ENCODE data around the gene NCOA1.
"Not testable (repeated sequence)": the region's sequence is repeated elsewhere in the genome, so short reads cannot be mapped to it uniquely, and the experiment has no call there.

NCOA1 gene

GRCh38 chr2:24507549-24507948 is 16.5 kb downstream of the NCOA1 start:
- no peak for DNase-seq (ENCODE audit: low read depth)

DNA sequence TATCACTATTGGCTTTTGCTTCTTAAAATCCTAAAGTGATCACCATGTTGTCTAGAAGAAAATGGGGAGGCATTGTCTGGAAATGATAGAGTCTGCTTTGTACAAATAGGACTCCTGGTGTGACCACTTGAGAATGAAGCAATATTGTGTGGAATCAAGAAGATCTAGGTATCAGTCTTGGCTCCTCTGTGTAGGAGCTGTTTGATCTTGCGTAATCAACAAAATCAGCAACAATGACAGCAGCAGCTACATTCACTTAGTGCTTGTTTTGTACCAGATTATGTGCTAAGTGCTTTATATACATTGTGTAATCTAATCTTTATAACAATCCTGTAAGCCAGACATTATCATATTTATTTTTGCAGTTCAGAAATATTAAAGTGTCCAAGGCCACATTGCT is 17.8 kb downstream of the NCOA1 start:
- no peak for DNase-seq (ENCODE audit: low read depth)

GRCh38 chr2:24509425-24509824 is 18.4 kb downstream of the NCOA1 start:
- no peak for DNase-seq (ENCODE audit: low read depth)

- DNase-seq (ENCODE audit: low read depth): no peak
Measured at GRCh38 chr2:24509840-24510239, 18.8 kb downstream of the NCOA1 start.

- no peak for DNase-seq (ENCODE audit: low read depth)
Measured at GRCh38 chr2:24510771-24511170, 19.7 kb downstream of the NCOA1 start.

DNA sequence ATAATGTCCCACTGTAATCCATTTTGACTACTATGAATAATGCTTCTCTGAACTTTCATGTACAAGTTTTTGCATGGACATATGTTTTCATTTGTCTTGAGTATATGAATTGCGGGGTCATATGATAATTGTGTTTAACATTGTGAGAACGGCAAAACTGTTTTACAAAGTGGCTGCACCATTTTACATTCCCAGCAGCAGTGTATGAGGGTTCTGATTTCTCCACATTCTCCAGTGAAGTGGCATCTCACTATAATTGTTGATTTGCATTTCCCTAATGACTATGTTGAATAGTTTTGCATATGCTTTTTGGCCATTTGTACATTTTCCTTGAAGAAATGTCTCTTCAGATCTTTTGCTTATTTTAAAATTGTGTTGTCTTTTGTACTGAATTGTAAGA is 20.1 kb downstream of the NCOA1 start:
- DNase-seq (ENCODE audit: low read depth): no peak

DNA sequence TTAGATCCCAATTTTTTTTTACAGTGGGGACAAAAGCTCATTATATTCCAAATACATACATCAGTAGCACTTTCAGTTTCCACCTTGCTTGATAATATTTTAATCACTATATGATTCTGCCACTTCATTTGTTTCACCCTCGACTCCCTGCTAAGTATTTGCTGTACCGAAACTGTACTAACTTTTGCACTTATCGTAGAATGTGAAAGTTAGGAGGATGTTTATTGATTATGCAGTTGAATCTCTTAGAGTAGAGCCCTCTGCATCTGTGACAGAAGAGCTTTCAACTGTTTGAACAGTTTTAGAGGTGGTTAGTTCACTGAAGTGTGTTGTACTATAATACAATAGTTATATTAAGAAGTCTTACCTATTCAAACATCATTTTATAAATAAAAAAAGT is 20.8 kb downstream of the NCOA1 start:
- DNase-seq (ENCODE audit: low read depth): no peak

- no peak for DNase-seq (ENCODE audit: low read depth)
Measured at GRCh38 chr2:24512404-24512803, 21.4 kb downstream of the NCOA1 start.

GRCh38 chr2:24512831-24513230 is 21.8 kb downstream of the NCOA1 start:
- no peak for DNase-seq (ENCODE audit: low read depth)

DNA sequence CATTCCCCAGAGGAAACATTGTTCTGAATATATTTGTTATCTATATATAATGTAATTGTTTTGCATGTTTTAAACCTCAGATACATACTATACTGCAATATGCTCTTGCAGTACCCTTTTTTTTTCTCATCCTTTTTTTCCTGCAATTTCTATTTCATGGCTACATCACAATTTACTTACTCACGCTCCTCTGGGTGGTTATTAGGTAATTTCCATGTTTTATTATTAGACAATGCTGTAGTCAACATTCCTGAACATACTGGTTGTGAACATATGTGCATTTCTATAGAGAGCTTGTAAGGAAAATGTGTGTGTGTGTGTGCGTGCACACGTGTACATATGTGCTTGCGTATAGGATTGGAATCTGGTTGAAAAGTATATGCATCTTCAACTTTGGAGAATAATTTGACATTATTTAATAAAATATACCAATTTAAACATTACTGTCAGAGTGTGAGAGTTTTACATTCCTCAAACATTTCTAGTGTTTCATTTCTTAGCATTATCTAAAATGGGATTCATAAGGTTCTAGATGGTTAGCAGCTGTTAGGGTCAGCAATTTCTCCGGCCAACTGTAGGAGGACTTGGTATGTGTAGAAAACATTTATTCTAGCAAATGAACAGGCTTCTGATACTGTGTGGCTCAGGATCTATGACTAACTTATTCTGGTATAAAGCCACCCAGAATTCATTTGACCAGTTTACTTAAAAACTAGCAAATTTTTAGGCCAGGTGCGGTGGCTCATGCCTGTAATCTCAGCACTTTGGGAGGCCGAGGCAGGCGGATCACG is 22.4 kb downstream of the NCOA1 start:
- DNase-seq (ENCODE audit: low read depth): no peak

GRCh38 chr2:24514820-24515219 is 23.8 kb downstream of the NCOA1 start:
- no peak for DNase-seq (ENCODE audit: low read depth)

GRCh38 chr2:24515335-24515734 is 24.3 kb downstream of the NCOA1 start:
- peak; percentile 43 for DNase-seq (ENCODE audit: low read depth)

DNA sequence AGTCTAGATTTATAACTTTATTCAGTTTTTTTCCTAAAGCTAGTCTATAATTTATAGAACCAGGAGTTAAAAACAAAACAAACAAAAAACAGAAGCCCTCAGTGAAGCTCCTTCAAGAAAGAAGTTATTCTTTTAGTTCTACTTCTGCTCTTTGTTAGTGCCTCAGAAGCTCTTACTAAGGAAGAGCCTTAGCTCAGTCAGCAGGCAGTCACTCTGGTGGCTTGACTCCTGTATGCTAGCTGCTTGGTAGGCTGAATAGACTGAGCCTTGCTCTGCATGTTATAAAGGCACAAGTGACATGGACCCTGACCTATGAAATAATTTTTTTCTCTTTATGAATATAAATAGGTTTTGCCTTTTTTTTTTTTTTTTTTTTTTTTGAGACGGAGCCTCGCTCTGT is 24.8 kb downstream of the NCOA1 start:
- no peak for DNase-seq (ENCODE audit: low read depth)

DNA sequence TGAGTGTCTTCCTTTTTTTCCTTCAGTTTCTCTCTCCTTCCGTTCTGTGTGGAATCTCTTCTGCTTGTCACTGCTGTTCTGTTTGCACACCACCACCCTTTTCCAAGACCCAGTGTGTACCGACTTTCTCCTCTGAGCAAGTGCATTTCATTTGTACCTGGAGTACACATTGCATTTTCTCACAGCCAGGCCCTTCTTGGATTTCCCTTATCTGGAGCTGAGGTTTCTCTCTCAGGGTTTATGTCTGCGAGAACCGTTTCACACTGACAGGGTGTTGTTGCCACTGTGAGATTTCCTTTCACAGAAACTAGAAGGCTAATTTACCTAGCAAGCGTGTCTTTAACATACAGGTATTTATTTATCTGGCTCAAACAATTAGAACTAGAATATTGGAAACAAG is 26.2 kb downstream of the NCOA1 start:
- no peak for DNase-seq (ENCODE audit: low read depth)

- no peak for DNase-seq (ENCODE audit: low read depth)
Measured at GRCh38 chr2:24520175-24520574, 29.1 kb downstream of the NCOA1 start.

GRCh38 chr2:24521162-24521857 is 30.3 kb downstream of the NCOA1 start:
- no peak for DNase-seq (ENCODE audit: low read depth)

- no peak for DNase-seq (ENCODE audit: low read depth)
Measured at GRCh38 chr2:24521975-24522639, 31.1 kb downstream of the NCOA1 start.

DNA sequence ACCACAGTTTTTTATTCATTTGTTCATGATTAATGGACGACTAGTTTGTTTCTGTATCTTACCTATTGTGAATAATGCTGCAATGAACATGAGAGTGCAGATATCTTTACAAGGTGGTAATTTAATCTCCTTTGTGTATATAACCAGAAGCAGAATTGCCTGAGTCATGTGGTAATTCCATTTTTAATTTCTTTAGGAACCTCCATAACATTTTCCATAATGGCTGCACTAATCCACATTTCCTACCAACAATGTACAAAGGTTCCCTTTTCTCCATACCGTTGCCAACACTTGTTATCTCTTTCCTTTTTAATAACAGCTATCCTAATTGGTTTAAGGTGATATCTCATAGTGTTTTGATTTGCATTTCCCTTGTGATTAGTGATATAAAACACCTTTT is 36.5 kb downstream of the NCOA1 start:
- no peak for DNase-seq (ENCODE audit: low read depth)

DNA sequence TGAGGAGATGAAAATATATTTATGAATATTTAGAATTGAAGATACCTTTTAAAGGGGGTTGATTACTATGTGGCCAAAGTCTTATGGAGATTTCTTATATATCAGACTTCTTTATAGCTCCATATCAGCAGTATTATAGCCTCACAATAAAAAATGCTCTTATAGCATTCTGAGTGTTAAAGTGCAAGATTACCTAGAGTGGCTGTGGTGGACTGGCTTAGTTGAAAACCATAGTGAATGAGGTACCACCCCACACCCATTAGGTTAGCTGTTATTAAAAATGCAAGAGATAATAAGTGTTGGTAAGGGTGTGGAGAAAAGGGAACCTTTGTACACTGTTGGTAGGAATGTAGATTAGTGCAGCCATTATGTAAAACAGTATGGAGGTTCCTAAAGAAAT is 39.7 kb downstream of the NCOA1 start:
- DNase-seq (ENCODE audit: low read depth): no peak

- not testable (repeated sequence) for DNase-seq (ENCODE audit: low read depth)
Measured at GRCh38 chr2:24531610-24532009, 40.6 kb downstream of the NCOA1 start.

- DNase-seq (ENCODE audit: low read depth): not testable (repeated sequence)
Measured at GRCh38 chr2:24532057-24532456, 41.0 kb downstream of the NCOA1 start.

DNA sequence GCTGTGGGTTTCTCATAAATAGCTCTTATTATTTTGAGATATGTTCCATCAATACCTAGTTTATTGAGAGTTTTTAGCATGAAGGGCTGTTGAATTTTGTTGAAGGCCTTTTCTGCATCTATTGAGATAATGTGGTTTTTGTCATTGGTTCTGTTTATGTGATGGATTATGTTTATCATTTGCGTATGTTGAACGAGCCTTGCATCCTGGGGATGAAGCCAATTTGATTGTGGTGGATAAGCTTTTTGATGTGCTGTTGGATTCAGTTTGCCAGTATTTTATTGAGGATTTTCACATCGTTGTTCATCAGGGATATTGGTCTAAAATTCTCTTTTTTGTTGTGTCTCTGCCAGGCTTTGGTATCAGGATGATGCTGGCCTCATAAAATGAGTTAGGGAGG is 42.5 kb downstream of the NCOA1 start:
- not testable (repeated sequence) for DNase-seq (ENCODE audit: low read depth)

DNA sequence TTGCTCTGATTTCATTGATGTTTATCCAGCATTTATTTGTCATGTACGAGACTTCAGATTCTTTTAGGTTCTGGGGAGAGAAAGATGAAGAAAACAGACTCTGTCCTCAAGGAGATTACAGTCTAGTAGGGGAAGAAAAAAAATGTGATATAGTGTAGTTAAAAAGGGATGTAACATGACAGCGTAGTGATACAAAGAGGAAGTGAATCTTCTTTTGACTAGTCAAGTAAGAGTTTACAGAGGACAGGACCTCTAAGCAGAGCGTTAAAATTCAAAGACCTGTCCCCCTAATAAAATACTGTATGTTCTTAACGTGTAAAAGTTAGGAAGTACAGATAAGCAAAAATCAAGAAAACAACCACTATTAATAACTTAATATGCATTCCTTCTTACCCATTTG is 47.7 kb downstream of the NCOA1 start:
- DNase-seq (ENCODE audit: low read depth): no peak
